SU-DHL-6 (cell line): Measurements from ENCODE around the gene DTNA.

ENCODE experiments used
- H2AFZ ChIP-seq: fragments of 200-600 bp; sonication (generic); 2 replicates; pipeline ENCODE4 v1.6.1; 2014; ENCODE audit warnings: low read depth, mild to moderate bottlenecking, moderate library complexity, mixed read lengths, antibody characterized with exemption, low read length; ENCODE audit not compliant: severe bottlenecking
- H3F3A ChIP-seq: fragments of 200-600 bp; shearing (Covaris generic); 2 replicates; pipeline ENCODE4 v1.6.0; 2016; ENCODE audit warnings: antibody characterized with exemption, mild to moderate bottlenecking; ENCODE audit not compliant: insufficient read depth
- H3K27ac ChIP-seq: fragments of 200-600 bp; sonication (generic); 2 replicates; pipeline ENCODE4 v1.5.1; 2016; ENCODE audit warnings: low read depth, mild to moderate bottlenecking, low read length, moderate library complexity, mixed read lengths
- H3K27me3 ChIP-seq: fragments of 200-600 bp; sonication (generic), shearing (Covaris generic); 2 replicates; pipeline ENCODE4 v1.6.0; 2014; ENCODE audit warnings: mild to moderate bottlenecking, low read length
- H3K36me3 ChIP-seq: fragments of 200-600 bp; sonication (generic); 2 replicates; pipeline ENCODE4 v1.6.1; 2014; ENCODE audit warnings: mild to moderate bottlenecking, low read length, mixed read lengths
- H3K4me2 ChIP-seq: fragments of 300-600, 200-600 bp; shearing (Covaris generic), sonication (generic); 2 replicates; pipeline ENCODE4 v1.6.0; 2014; ENCODE audit warnings: low read length, low read depth, mild to moderate bottlenecking; ENCODE audit not compliant: poor library complexity, severe bottlenecking
- H3K4me3 ChIP-seq: fragments of 200-600 bp; sonication (generic); 2 replicates; pipeline ENCODE4 v1.5.1; 2014; ENCODE audit warnings: antibody characterized with exemption, low read length, mild to moderate bottlenecking, mixed read lengths; ENCODE audit not compliant: insufficient read depth, poor library complexity, severe bottlenecking
- H3K79me2 ChIP-seq: fragments of 200-600 bp; sonication (generic); 2 replicates; pipeline ENCODE4 v1.6.1; 2014; ENCODE audit warnings: mild to moderate bottlenecking, low read length, moderate library complexity; ENCODE audit not compliant: insufficient read depth
- H3K9ac ChIP-seq: fragments of 200-600 bp; sonication (generic); 2 replicates; pipeline ENCODE4 v1.7.0; 2014; ENCODE audit warnings: mild to moderate bottlenecking, low read length
- H3K9me2 ChIP-seq: fragments of 200-600 bp; sonication (generic); replicated peaks from 2 replicates; pipeline ENCODE4 v1.6.1; 2014; ENCODE audit warnings: low read length; ENCODE audit not compliant: insufficient read depth
- H3K9me3 ChIP-seq: fragments of 200-600 bp; sonication (generic); 2 replicates; pipeline ENCODE4 v1.6.1; 2014; ENCODE audit warnings: low read length, mixed read lengths; ENCODE audit not compliant: insufficient read depth
- H4K20me1 ChIP-seq: fragments of 200-600 bp; sonication (generic); 2 replicates; pipeline ENCODE4 v1.6.1; 2014; ENCODE audit warnings: low read depth, mild to moderate bottlenecking, antibody characterized with exemption, low read length, moderate library complexity, mixed read lengths
- EZH2phosphoT487 ChIP-seq: fragments of 200-600 bp; sonication (generic), shearing (Covaris generic); conservative IDR thresholded peaks from 2 replicates; pipeline ENCODE4 v1.6.1; 2018; ENCODE audit warnings: mild to moderate bottlenecking, antibody characterized with exemption, low read length, moderate library complexity, mixed read lengths
- TF ChIP-seq, protein P1 (sequence below): fragments of 200-600 bp; sonication (generic); IDR thresholded peaks from one replicate; pipeline ENCODE4 v1.5.1; 2017; ENCODE audit warnings: antibody characterized with exemption, mild to moderate bottlenecking, low read length, moderate library complexity; ENCODE audit not compliant: insufficient read depth, poor library complexity, severe bottlenecking

The DTNA gene

DNA sequence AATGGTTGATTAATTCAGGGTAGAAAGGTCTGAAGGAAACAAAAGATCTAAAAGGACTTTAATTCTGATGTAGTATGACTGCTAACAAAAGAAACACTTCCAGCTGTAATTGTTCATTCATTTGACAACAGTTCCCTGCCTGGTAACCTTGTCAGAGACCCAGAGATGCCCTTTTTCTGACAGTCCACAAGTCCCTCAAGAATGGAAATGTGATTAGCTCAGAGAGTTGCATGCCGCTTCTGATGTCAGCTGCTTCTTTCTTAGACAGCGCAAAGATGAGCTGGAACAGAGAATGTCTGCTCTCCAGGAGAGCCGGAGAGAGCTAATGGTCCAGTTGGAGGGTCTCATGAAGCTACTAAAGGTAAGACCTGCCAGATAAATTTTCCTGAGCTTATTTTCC lies 153.6 kb downstream of the DTNA start:
- H3K4me3 ChIP-seq, result no peak overlapping the region
- no peaks in the 10 kb centered on the region for H3K9me2 ChIP-seq
- H3K36me3 ChIP-seq, result no peaks in the 10 kb centered on the region
- no peak for TF ChIP-seq EZH2phosphoT487
- TF ChIP-seq, protein P1, sequence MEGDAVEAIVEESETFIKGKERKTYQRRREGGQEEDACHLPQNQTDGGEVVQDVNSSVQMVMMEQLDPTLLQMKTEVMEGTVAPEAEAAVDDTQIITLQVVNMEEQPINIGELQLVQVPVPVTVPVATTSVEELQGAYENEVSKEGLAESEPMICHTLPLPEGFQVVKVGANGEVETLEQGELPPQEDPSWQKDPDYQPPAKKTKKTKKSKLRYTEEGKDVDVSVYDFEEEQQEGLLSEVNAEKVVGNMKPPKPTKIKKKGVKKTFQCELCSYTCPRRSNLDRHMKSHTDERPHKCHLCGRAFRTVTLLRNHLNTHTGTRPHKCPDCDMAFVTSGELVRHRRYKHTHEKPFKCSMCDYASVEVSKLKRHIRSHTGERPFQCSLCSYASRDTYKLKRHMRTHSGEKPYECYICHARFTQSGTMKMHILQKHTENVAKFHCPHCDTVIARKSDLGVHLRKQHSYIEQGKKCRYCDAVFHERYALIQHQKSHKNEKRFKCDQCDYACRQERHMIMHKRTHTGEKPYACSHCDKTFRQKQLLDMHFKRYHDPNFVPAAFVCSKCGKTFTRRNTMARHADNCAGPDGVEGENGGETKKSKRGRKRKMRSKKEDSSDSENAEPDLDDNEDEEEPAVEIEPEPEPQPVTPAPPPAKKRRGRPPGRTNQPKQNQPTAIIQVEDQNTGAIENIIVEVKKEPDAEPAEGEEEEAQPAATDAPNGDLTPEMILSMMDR, result no peak
- no peak overlapping the region for H2AFZ ChIP-seq
- no peaks in the 10 kb centered on the region for H3F3A ChIP-seq
- H3K9me3 ChIP-seq, result no peaks in the 10 kb centered on the region
- no peak overlapping the region for H3K9ac ChIP-seq
- no peak overlapping the region for H3K4me2 ChIP-seq
- H3K27ac ChIP-seq, result no peak overlapping the region
- H4K20me1 ChIP-seq, result no peaks in the 10 kb centered on the region
- no peaks in the 10 kb centered on the region for H3K27me3 ChIP-seq
- H3K79me2 ChIP-seq, result no peaks in the 10 kb centered on the region

DNA sequence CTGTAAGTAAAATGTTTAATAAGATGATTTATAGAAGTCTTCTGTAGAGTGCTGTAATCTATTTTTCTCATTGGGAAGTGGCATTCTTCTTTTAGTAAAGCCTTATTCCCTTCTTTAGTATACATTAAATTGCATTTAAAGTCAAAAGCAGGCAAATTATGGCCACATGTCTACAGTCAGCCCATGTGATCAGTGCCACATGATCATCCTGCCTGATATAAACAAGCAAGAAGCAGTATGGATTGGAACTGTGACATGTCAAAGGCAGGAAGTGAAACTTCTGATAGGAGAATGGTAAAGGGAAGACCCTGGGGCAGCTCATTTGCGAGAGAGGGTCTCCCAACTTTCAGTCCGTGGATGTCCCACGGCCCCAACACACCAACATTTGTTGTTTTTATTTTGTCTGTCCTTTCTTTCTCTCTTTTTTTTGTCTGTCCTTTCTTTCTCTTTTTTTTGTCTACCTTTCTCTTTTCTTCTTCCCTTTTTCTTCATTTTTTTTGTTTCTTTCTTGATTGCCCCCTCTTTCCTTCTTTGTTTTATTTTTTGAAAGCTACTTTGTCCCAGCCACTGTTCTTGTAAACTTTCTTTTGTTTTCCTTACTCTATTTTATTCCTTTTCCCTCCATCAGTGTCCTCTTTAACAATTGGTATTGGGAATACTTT lies 154.9 kb downstream of the DTNA start:
- H3K27me3 ChIP-seq, result no peaks in the 10 kb centered on the region
- H3K4me3 ChIP-seq, result no peak overlapping the region
- H3K9me3 ChIP-seq, result no peaks in the 10 kb centered on the region
- no peaks in the 10 kb centered on the region for H3K9me2 ChIP-seq
- H4K20me1 ChIP-seq, result no peaks in the 10 kb centered on the region
- H3K36me3 ChIP-seq, result no peaks in the 10 kb centered on the region
- H3K9ac ChIP-seq, result no peak overlapping the region
- no peak overlapping the region for H3K27ac ChIP-seq
- TF ChIP-seq, protein P1, result no peak
- no peak for TF ChIP-seq EZH2phosphoT487
- H3F3A ChIP-seq, result no peaks in the 10 kb centered on the region
- H2AFZ ChIP-seq, result no peak overlapping the region
- no peaks in the 10 kb centered on the region for H3K79me2 ChIP-seq
- H3K4me2 ChIP-seq, result no peak overlapping the region

DNA sequence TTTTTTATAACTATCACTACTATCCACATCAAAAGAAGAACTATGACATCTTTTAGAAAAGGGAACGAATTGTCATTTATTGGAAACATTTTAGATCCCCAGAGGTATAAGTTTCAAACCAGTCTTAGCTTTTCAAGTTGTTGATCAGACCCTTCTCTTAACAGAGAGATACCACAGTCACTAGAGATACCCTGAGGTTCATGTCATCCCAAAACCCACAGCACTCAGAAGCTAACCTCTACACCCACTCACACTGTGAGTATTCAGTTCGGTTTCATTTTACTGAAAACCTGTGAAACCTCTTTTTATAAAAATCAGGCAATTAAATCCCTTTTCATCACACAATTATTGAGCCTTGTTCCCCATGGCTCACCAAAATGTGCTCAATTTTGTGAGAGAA lies 156.2 kb downstream of the DTNA start:
- H3K9me2 ChIP-seq, result no peaks in the 10 kb centered on the region
- no peaks in the 10 kb centered on the region for H3K36me3 ChIP-seq
- H3K27ac ChIP-seq, result no peak overlapping the region
- TF ChIP-seq, protein P1, result no peak
- no peak for TF ChIP-seq EZH2phosphoT487
- no peak overlapping the region for H3K4me3 ChIP-seq
- H3K79me2 ChIP-seq, result no peaks in the 10 kb centered on the region
- H4K20me1 ChIP-seq, result no peaks in the 10 kb centered on the region
- no peaks in the 10 kb centered on the region for H3K9me3 ChIP-seq
- no peak overlapping the region for H3K9ac ChIP-seq
- H2AFZ ChIP-seq, result no peak overlapping the region
- H3K4me2 ChIP-seq, result no peak overlapping the region
- no peaks in the 10 kb centered on the region for H3F3A ChIP-seq
- no peaks in the 10 kb centered on the region for H3K27me3 ChIP-seq
